Fibroblast of lung (primary cell): ENCODE measurements around the gene OR2AJ1. TPM values are rescaled to one million over a fixed set of nuclear protein-coding genes. Genes with fewer than 3 reads are reported as not detected.

Experiments used
- DNase-seq, 2 donors: peaks; one replicate each; pipeline versions ENCODE4 v3.0.0 to v3.0.0-alpha.2; 2010; ENCODE audit warnings: low read depth in 2 of 2
- H2AFZ ChIP-seq: 2 replicates; pipeline ENCODE4 v1.5.1; 2012; ENCODE audit warnings: low read length, control low read depth, inconsistent platforms
- H3K27ac ChIP-seq: 2 replicates; pipeline ENCODE4 v1.5.1; 2011; ENCODE audit warnings: low read length, control low read depth; ENCODE audit not compliant: insufficient read depth
- H3K27me3 ChIP-seq: 2 replicates; pipeline ENCODE4 v1.5.1; 2011; ENCODE audit warnings: mild to moderate bottlenecking, low read length; ENCODE audit not compliant: control insufficient read depth, insufficient read depth
- H3K36me3 ChIP-seq: 2 replicates; pipeline ENCODE4 v1.5.1; 2011; ENCODE audit warnings: low read length; ENCODE audit not compliant: control insufficient read depth, insufficient read depth
- H3K4me1 ChIP-seq: 2 replicates; pipeline ENCODE4 v1.5.1; 2011; ENCODE audit warnings: low read length; ENCODE audit not compliant: control insufficient read depth, insufficient read depth; ENCODE audit errors: extremely low read depth
- H3K4me2 ChIP-seq: 2 replicates; pipeline ENCODE4 v1.5.1; 2011; ENCODE audit warnings: low read length, control low read depth; ENCODE audit not compliant: insufficient read depth; ENCODE audit errors: extremely low read depth
- H3K4me3 ChIP-seq, 4 experiments: fragments of 200-600 bp in 1 of 4; sonication (generic) in 1 of 4; replicated peaks in 1 of 4; 2 replicates each; pipeline ENCODE4 v1.5.1; 2011 to 2016; ENCODE audit warnings: low read length in 4 of 4, low read depth in 3 of 4, mild to moderate bottlenecking in 3 of 4, control low read depth in 2 of 4, inconsistent platforms in 1 of 4, mixed read lengths in 1 of 4; ENCODE audit not compliant: insufficient read depth in 1 of 4; ENCODE audit errors: control extremely low read depth in 1 of 4
- H3K79me2 ChIP-seq: 2 replicates; pipeline ENCODE4 v1.5.1; 2012; ENCODE audit warnings: mild to moderate bottlenecking, low read length, inconsistent platforms; ENCODE audit not compliant: control insufficient read depth, insufficient read depth
- H3K9ac ChIP-seq: 2 replicates; pipeline ENCODE4 v1.5.1; 2011; ENCODE audit warnings: mild to moderate bottlenecking, low read length, control low read depth; ENCODE audit not compliant: insufficient read depth
- H3K9me3 ChIP-seq: 2 replicates; pipeline ENCODE4 v1.5.1; 2012; ENCODE audit warnings: low read depth, low read length; ENCODE audit not compliant: control insufficient read depth, insufficient read depth
- H4K20me1 ChIP-seq: 2 replicates; pipeline ENCODE4 v1.5.1; 2011; ENCODE audit warnings: low read length; ENCODE audit not compliant: control insufficient read depth, insufficient read depth; ENCODE audit errors: extremely low read depth
- EZH2 ChIP-seq: IDR thresholded peaks from 2 replicates; pipeline ENCODE4 v1.5.1; 2012; ENCODE audit warnings: low read length, control low read depth, mild to moderate bottlenecking; ENCODE audit errors: missing control alignments
- polyA plus RNA-seq, 2 donors: library from polyadenylated mRNA; depleted of rRNA in 1 of 2; stranded (reverse) in 1 of 2; unstranded in 1 of 2; fragments of >200 nt; gene quantifications; 2 replicates each; pipeline ENCODE4 v1.2.1, GENCODE V29; 2011 to 2012; ENCODE audit warnings: missing spikeins in 1 of 2
- total RNA-seq: library from RNA; depleted of rRNA; stranded (reverse); fragments of >200 nt; gene quantifications from 2 replicates; pipeline ENCODE4 v1.2.1, GENCODE V29; 2014
- TF ChIP-seq, protein P1 (sequence below), 2 donors: IDR thresholded peaks in 1 of 2; conservative IDR thresholded peaks in 1 of 2; 1 replicate in 1 of 2; 2 replicates in 1 of 2; pipeline ENCODE4 v1.5.1; 2011 to 2012; ENCODE audit warnings: low read length in 2 of 2, control low read depth in 1 of 2, inconsistent platforms in 1 of 2, low read depth in 1 of 2, mild to moderate bottlenecking in 1 of 2

OR2AJ1 gene
- total and polyA plus RNA-seq, 2 donors (not counting 1 experiment from before 2014, with no cell fraction given): not detected

DNA sequence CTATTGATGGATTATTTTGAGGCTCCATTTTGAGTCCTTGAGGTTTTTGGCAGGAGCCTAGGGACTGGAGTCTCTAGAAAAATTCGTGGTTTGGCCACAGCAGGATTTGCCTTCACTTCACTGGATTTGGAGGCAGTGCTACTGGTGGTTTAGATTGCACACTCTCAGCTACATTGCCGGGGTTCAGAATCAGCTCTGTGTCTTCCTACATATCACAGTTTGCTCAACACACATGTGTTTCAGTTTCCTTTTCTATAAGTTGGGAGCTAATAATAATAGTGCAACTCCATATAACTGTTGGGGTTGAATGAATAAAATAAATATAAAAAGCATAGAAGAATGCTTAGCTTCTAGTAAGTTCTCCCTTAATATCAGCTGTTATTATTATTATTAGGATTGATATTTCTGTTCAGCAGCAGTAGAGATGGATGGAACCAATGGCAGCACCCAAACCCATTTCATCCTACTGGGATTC, 29.5 kb upstream of the OR2AJ1 start, which contains the start of gene OR2W3:
Gene OR2W3, plus strand, starts transcription at position 425 of the 475 bp plus-strand sequence. Its CDS starts 0 bp downstream, at position 425.
- H3K36me3 ChIP-seq: no peaks in the 10 kb centered on the region
- H3K9ac ChIP-seq: no peak within 1 kb of the TSS
- TF ChIP-seq, protein P1, sequence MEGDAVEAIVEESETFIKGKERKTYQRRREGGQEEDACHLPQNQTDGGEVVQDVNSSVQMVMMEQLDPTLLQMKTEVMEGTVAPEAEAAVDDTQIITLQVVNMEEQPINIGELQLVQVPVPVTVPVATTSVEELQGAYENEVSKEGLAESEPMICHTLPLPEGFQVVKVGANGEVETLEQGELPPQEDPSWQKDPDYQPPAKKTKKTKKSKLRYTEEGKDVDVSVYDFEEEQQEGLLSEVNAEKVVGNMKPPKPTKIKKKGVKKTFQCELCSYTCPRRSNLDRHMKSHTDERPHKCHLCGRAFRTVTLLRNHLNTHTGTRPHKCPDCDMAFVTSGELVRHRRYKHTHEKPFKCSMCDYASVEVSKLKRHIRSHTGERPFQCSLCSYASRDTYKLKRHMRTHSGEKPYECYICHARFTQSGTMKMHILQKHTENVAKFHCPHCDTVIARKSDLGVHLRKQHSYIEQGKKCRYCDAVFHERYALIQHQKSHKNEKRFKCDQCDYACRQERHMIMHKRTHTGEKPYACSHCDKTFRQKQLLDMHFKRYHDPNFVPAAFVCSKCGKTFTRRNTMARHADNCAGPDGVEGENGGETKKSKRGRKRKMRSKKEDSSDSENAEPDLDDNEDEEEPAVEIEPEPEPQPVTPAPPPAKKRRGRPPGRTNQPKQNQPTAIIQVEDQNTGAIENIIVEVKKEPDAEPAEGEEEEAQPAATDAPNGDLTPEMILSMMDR (conservative IDR thresholded peaks at IDR 0.05 in 1 of 2, IDR thresholded peaks at IDR 0.05 in 1 of 2; ENCODE audit: low read depth in 1 of 2, low read length in 2 of 2): no peak
- TF ChIP-seq EZH2: no peak
- H3K9me3 ChIP-seq: no peaks in the 10 kb centered on the region
- H2AFZ ChIP-seq: no peak within 1 kb of the TSS
- no peaks in the 10 kb centered on the region for H3K79me2 ChIP-seq
- no peak for DNase-seq
- H3K4me2 ChIP-seq: no peak within 1 kb of the TSS
- no peak within 1 kb of the TSS for H3K4me3 ChIP-seq
- H4K20me1 ChIP-seq: no peaks in the 10 kb centered on the region
- no peak within 1 kb of the TSS for H3K27ac ChIP-seq
- H3K4me1 ChIP-seq: no peaks in the 10 kb centered on the region
- H3K27me3 ChIP-seq: no peaks in the 10 kb centered on the region

DNA sequence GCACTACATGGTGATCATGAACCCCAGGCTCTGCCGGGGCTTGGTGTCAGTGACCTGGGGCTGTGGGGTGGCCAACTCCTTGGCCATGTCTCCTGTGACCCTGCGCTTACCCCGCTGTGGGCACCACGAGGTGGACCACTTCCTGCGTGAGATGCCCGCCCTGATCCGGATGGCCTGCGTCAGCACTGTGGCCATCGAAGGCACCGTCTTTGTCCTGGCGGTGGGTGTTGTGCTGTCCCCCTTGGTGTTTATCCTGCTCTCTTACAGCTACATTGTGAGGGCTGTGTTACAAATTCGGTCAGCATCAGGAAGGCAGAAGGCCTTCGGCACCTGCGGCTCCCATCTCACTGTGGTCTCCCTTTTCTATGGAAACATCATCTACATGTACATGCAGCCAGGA, 28.7 kb upstream of the OR2AJ1 start:
- no peak for TF ChIP-seq EZH2
- TF ChIP-seq, protein P1 (conservative IDR thresholded peaks at IDR 0.05 in 1 of 2, IDR thresholded peaks at IDR 0.05 in 1 of 2; ENCODE audit: low read depth in 1 of 2, low read length in 2 of 2): no peak
- Histone ChIP-seq H3K27ac (no peak overlapping the region), H3K79me2 (no peaks in the 10 kb centered on the region), H3K4me2 (no peak overlapping the region), H3K9me3 (no peaks in the 10 kb centered on the region), H3K9ac (no peak overlapping the region), H3K27me3 (no peaks in the 10 kb centered on the region), H3K36me3 (no peaks in the 10 kb centered on the region), H2AFZ (no peak overlapping the region), H3K4me1 (no peaks in the 10 kb centered on the region), H4K20me1 (no peaks in the 10 kb centered on the region), H3K4me3 (no peak overlapping the region)
- no peak for DNase-seq

DNA sequence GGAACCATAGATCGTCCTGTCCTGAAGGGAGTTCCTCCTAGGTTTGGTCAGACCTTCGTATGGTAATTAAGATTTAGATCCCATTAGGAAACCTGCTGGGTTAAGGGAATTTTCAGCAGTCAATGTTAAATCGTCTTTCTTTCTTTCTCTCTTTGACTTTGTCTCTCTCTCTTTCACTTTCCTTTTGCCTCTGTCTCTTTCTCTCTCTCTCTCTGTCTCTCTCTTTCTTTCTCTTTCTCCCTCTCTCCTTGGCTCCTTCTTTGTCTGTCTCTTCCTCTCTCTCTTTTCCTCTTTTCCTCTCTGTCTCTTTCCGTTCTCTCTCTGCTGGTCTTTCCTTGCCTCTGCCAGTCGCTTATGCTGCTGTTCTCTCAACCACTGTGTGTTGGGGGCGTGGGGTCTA, 20.6 kb upstream of the OR2AJ1 start:
- DNase-seq: no peak
- no peaks in the 10 kb centered on the region for H3K9me3 ChIP-seq
- TF ChIP-seq EZH2: no peak
- no peaks in the 10 kb centered on the region for H3K4me1 ChIP-seq
- no peaks in the 10 kb centered on the region for H3K27me3 ChIP-seq
- H3K79me2 ChIP-seq: no peaks in the 10 kb centered on the region
- H3K4me3 ChIP-seq: no peak overlapping the region
- no peaks in the 10 kb centered on the region for H3K36me3 ChIP-seq
- no peaks in the 10 kb centered on the region for H4K20me1 ChIP-seq
- H3K27ac ChIP-seq: no peak overlapping the region
- no peak overlapping the region for H3K4me2 ChIP-seq
- H3K9ac ChIP-seq: no peak overlapping the region
- no peak overlapping the region for H2AFZ ChIP-seq
